Liver (tissue), 3 donors: ENCODE data around the gene LRP11.

Source experiments
- JUND ChIP-seq, 2 donors: IDR thresholded peaks; 2 replicates each; pipeline ENCODE4 v1.6.1; 2016; ENCODE audit warnings: antibody characterized with exemption in 2 of 2
- SP1 ChIP-seq: IDR thresholded peaks from 2 replicates; pipeline ENCODE4 v1.6.1; 2018; ENCODE audit warnings: antibody characterized with exemption, mild to moderate bottlenecking
- TAF1 ChIP-seq: conservative IDR thresholded peaks from 2 replicates; pipeline ENCODE4 v1.6.1; 2016; ENCODE audit warnings: antibody characterized with exemption, mild to moderate bottlenecking
- YY1 ChIP-seq: IDR thresholded peaks from 2 replicates; pipeline ENCODE4 v1.6.1; 2016; ENCODE audit warnings: antibody characterized with exemption, mild to moderate bottlenecking
- TF ChIP-seq, protein P1 (sequence below): fragments of 150-350 bp; IDR thresholded peaks from 2 replicates; pipeline ENCODE4 v1.5.1; 2017; ENCODE audit warnings: improper control_type of control experiment, low read depth, low read length; ENCODE audit not compliant: missing input control
- TF ChIP-seq, protein P2 (sequence below): IDR thresholded peaks from 2 replicates; pipeline ENCODE4 v1.6.1; 2016; ENCODE audit warnings: antibody characterized with exemption
- TF ChIP-seq, protein P3 (sequence below): IDR thresholded peaks from 2 replicates; pipeline ENCODE4 v1.6.1; 2016; ENCODE audit warnings: antibody characterized with exemption
- TF ChIP-seq, protein P4 (sequence below): IDR thresholded peaks from 2 replicates; pipeline ENCODE4 v1.6.1; 2016; ENCODE audit warnings: antibody characterized with exemption
- TF ChIP-seq, protein P5 (sequence below): IDR thresholded peaks from 2 replicates; pipeline ENCODE4 v1.6.1; 2016; ENCODE audit warnings: antibody characterized with exemption, mild to moderate bottlenecking
- donor health status: healthy.
- donor health status: healthy.

DNA sequence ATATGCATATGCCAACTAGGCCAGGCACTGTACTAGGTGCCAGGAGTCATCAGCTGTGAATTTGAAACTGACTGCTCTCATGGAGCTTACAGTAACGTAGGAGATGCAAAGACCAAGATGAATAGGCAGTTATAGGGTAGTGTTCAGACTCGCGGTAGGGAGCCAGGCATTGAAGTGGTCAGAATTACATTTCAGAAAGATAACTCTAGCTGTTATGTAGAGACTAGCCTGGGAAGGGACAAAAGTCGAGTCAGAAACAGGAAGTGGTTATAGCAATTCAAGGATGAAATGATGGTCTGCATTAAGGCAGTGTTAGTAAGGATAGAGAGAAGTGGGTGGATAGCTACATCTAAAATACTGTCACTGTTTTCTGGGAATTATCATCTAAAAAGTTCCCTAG is 58.0 kb downstream of the LRP11 start:
- TF ChIP-seq, protein P1, sequence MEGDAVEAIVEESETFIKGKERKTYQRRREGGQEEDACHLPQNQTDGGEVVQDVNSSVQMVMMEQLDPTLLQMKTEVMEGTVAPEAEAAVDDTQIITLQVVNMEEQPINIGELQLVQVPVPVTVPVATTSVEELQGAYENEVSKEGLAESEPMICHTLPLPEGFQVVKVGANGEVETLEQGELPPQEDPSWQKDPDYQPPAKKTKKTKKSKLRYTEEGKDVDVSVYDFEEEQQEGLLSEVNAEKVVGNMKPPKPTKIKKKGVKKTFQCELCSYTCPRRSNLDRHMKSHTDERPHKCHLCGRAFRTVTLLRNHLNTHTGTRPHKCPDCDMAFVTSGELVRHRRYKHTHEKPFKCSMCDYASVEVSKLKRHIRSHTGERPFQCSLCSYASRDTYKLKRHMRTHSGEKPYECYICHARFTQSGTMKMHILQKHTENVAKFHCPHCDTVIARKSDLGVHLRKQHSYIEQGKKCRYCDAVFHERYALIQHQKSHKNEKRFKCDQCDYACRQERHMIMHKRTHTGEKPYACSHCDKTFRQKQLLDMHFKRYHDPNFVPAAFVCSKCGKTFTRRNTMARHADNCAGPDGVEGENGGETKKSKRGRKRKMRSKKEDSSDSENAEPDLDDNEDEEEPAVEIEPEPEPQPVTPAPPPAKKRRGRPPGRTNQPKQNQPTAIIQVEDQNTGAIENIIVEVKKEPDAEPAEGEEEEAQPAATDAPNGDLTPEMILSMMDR = no peak
- TF ChIP-seq SP1 (no peak), JUND (IDR thresholded peaks at IDR 0.05) (no peak), TAF1 (no peak), YY1 (no peak)
- TF ChIP-seq, protein P2, sequence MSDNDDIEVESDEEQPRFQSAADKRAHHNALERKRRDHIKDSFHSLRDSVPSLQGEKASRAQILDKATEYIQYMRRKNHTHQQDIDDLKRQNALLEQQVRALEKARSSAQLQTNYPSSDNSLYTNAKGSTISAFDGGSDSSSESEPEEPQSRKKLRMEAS = no peak
- TF ChIP-seq, protein P3, sequence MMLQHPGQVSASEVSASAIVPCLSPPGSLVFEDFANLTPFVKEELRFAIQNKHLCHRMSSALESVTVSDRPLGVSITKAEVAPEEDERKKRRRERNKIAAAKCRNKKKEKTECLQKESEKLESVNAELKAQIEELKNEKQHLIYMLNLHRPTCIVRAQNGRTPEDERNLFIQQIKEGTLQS = no peak
- TF ChIP-seq, protein P4, sequence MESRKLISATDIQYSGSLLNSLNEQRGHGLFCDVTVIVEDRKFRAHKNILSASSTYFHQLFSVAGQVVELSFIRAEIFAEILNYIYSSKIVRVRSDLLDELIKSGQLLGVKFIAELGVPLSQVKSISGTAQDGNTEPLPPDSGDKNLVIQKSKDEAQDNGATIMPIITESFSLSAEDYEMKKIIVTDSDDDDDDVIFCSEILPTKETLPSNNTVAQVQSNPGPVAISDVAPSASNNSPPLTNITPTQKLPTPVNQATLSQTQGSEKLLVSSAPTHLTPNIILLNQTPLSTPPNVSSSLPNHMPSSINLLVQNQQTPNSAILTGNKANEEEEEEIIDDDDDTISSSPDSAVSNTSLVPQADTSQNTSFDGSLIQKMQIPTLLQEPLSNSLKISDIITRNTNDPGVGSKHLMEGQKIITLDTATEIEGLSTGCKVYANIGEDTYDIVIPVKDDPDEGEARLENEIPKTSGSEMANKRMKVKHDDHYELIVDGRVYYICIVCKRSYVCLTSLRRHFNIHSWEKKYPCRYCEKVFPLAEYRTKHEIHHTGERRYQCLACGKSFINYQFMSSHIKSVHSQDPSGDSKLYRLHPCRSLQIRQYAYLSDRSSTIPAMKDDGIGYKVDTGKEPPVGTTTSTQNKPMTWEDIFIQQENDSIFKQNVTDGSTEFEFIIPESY = no peak
- TF ChIP-seq, protein P5, sequence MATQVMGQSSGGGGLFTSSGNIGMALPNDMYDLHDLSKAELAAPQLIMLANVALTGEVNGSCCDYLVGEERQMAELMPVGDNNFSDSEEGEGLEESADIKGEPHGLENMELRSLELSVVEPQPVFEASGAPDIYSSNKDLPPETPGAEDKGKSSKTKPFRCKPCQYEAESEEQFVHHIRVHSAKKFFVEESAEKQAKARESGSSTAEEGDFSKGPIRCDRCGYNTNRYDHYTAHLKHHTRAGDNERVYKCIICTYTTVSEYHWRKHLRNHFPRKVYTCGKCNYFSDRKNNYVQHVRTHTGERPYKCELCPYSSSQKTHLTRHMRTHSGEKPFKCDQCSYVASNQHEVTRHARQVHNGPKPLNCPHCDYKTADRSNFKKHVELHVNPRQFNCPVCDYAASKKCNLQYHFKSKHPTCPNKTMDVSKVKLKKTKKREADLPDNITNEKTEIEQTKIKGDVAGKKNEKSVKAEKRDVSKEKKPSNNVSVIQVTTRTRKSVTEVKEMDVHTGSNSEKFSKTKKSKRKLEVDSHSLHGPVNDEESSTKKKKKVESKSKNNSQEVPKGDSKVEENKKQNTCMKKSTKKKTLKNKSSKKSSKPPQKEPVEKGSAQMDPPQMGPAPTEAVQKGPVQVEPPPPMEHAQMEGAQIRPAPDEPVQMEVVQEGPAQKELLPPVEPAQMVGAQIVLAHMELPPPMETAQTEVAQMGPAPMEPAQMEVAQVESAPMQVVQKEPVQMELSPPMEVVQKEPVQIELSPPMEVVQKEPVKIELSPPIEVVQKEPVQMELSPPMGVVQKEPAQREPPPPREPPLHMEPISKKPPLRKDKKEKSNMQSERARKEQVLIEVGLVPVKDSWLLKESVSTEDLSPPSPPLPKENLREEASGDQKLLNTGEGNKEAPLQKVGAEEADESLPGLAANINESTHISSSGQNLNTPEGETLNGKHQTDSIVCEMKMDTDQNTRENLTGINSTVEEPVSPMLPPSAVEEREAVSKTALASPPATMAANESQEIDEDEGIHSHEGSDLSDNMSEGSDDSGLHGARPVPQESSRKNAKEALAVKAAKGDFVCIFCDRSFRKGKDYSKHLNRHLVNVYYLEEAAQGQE = no peak
